8988T (cell line): ENCODE measurements around the gene P2RX6.
"Not testable (repeated sequence)": the region's sequence is repeated elsewhere in the genome, so short reads cannot be mapped to it uniquely, and the experiment has no call there.

Source experiments
- DNase-seq: peaks from one replicate; pipeline ENCODE4 v3.0.0; 2011

The P2RX6 gene

GRCh38 chr22:21034989-21035388, 20.0 kb downstream of the P2RX6 start:
- DNase-seq, result no peak

GRCh38 chr22:21038405-21038804, 23.4 kb downstream of the P2RX6 start:
- no peak for DNase-seq

GRCh38 chr22:21039158-21039557, 24.2 kb downstream of the P2RX6 start:
- not testable (repeated sequence) for DNase-seq

GRCh38 chr22:21041937-21042336, 27.0 kb downstream of the P2RX6 start:
- no peak for DNase-seq

- no peak for DNase-seq
Observed at GRCh38 chr22:21042978-21043859, 28.3 kb downstream of the P2RX6 start.

GRCh38 chr22:21043860-21044535, 29.0 kb downstream of the P2RX6 start:
- no peak for DNase-seq

GRCh38 chr22:21044931-21045584, 30.1 kb downstream of the P2RX6 start:
- DNase-seq, result no peak

- DNase-seq, result peak; percentile 87
Observed at GRCh38 chr22:21045585-21046294, 30.8 kb downstream of the P2RX6 start, which contains the start of gene LRRC74B. Gene LRRC74B (plus strand): TSS chr22:21045946. CDS start chr22:21045987, 41 bp downstream.

- no peak for DNase-seq
Observed at GRCh38 chr22:21047035-21047661, 32.2 kb downstream of the P2RX6 start.

- DNase-seq, result no peak
Observed at GRCh38 chr22:21047730-21048129, 32.8 kb downstream of the P2RX6 start.

- not testable (repeated sequence) for DNase-seq
Observed at GRCh38 chr22:21048448-21048847, 33.5 kb downstream of the P2RX6 start.

GRCh38 chr22:21048965-21049364, 34.0 kb downstream of the P2RX6 start:
- not testable (repeated sequence) for DNase-seq

GRCh38 chr22:21051145-21051830, 36.3 kb downstream of the P2RX6 start:
- no peak for DNase-seq

GRCh38 chr22:21051831-21052400, 37.0 kb downstream of the P2RX6 start:
- DNase-seq, result no peak

- DNase-seq, result no peak
Observed at GRCh38 chr22:21052715-21053459, 37.9 kb downstream of the P2RX6 start.

GRCh38 chr22:21054046-21054713, 39.2 kb downstream of the P2RX6 start:
- no peak for DNase-seq

GRCh38 chr22:21054714-21055563, 40.0 kb downstream of the P2RX6 start:
- DNase-seq, result no peak

GRCh38 chr22:21055564-21055834, 40.5 kb downstream of the P2RX6 start:
- no peak for DNase-seq

GRCh38 chr22:21055880-21056319, 40.9 kb downstream of the P2RX6 start:
- no peak for DNase-seq
